HG03432 (cell line): ENCODE measurements around the gene STAC.

Experiments
- ATAC-seq: cut with Tn5 transposase; IDR thresholded peaks from one replicate; pipeline ENCODE4 v1.9.1; 2021; ENCODE audit warnings: mild to moderate bottlenecking, moderate library complexity; ENCODE audit not compliant: unreplicated experiment

The STAC gene

DNA sequence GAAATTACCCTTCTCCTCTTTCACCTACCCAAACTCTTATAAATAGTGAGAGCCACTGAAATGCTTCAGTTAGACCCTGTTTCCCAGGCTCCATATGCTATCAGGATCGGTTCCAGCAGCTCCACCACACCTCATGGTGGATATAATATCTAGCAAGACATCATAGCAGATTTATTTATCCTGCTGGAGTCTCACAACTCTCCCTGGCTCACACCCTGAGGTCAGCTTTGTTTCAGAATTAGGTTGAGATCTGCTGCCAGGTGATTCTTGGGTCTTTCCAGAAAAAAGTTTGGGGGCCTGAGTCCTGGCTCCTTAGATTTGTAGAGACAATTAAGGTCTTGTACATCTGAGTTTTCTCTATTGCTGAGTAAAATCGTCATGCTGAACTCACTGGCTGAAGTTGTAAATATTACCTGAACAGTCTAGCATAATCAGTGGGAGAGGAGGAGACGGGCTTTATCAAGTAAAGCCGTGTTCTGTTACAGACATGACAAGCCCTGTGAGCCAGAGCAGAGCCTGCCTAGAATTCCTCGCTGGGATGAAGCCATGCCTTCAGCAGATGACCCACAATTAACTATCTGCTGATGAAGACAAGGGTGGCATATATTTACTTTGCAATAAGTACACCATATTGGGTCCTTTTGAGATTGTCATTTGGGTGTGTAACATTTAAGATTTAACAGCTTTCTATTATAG is 131.6 kb downstream of the STAC start:
- ATAC-seq: no peak

DNA sequence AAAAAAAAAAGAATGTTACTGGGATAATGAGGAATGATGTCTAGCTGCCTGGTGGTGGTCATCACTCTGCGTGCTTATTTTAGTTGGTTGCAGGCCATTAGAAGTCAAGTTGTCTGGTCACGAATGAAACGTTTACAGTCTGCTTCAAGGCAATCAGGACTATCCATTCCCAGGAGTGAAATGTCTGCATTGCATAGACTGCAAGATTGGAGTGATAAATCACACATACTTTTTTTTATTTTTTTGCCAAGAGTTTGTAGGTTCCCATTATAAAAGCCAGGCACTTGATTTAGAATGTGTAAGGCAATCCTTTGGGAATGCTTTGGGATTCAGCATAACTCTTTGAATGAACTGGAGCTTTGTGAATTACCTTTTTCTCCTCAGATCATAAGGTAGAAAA is 132.3 kb downstream of the STAC start:
- no peak for ATAC-seq

DNA sequence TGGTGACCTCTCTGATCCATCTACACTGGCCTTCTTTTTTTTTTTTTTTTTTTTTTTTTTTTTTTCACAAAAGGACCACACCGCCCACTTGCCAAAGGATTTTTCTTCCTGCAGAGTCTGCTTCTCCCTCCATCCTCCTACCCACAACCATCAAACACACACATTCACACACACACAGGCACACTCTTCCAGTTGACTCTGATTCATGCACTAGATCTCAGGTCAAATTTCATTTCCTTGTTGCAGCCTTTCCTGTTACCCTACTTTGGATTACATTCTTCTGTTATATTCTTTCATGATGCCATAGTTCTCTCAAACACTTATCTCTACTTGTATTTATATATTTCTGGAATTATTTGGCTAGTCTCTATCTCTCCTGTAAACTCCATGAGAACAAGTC is 133.9 kb downstream of the STAC start:
- ATAC-seq: no peak

DNA sequence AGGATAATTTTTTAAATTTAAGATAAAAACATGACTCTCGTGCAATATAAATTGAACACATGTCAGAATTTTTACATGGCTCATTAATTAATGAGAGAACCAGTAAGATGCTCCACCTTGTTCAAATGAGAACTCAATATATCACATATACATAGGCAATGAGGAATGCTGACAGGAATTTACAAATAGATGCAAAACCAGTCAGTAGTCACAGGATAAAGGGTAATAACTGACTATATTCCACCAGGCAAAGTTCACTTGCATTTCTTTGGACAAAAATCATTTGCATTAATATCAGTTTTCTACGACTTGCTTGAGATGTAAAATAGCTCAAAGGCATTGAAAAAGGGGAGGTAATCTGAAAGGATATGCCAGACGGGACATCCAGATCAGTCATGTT is 139.4 kb downstream of the STAC start:
- ATAC-seq: no peak

DNA sequence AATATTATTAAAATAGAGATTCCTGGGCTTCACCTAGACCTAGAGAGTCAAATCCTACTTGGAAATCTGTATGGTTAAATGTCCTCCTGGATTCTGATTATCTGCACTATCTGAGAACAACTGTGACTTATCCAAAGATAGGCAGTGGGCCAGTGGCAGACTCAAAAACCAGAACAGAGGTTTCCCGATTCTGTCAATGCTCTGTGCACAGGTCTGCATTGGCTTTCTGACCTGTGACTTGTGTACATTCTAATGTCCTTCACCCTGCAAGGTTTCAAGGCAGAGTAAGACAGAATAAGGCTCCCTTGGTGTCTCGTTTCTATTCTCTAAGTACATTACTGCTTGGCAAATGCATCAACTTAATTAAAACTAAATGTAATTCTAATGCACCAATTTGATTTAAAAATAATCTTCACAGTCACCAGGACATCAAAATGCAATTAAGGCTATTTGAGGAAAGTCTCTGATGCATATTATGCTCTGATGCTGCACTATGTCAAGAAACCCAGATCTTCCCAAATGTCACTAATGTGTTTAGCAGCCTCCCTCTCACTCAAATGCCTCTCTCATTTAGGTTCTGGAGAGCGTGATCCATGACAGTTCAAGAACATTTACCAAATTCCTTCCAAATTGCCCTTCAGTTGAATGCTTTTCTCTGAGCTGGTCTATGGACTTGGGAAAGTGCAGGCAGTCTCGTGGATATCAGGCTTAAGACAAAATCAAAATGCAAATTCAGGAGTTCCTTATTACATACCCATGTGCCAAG is 140.1 kb downstream of the STAC start:
- ATAC-seq: no peak

DNA sequence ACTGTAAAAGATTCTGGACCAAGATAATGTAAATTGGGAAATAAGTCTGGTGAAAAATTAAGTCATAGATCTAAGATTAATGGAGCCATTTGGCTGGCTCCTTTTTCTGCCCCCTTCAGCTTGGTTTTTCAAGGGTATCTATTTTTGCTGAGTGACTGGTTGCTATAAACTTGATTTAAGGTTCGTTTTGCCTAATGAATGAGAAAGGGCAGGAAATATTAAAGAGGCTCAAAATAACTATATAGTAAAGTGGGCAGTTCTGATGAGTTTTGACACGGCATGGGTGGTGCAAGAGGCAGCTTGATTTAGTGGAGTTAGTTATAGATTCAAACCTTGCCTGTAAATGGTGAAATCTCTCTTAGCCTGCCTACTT is 140.7 kb downstream of the STAC start:
- ATAC-seq: no peak

DNA sequence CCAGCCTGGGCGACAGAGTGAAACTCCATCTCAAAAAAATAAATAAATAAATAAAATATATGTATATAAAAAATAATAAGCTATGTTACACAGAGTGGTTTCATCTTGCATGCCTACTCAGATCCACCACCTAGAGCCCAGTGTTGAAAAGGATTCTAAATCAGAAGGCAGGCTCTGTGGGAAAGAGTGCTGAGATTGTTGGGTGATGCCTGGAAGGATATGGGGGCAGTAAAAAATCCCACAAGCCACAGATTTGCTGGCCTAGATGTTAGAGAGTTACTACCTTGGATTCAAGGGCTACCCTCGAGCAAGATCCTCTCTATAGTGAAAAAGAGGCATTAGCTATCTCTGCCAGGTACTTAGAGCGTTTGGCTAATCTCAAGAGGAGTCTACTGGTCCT is 144.3 kb downstream of the STAC start:
- ATAC-seq: no peak

DNA sequence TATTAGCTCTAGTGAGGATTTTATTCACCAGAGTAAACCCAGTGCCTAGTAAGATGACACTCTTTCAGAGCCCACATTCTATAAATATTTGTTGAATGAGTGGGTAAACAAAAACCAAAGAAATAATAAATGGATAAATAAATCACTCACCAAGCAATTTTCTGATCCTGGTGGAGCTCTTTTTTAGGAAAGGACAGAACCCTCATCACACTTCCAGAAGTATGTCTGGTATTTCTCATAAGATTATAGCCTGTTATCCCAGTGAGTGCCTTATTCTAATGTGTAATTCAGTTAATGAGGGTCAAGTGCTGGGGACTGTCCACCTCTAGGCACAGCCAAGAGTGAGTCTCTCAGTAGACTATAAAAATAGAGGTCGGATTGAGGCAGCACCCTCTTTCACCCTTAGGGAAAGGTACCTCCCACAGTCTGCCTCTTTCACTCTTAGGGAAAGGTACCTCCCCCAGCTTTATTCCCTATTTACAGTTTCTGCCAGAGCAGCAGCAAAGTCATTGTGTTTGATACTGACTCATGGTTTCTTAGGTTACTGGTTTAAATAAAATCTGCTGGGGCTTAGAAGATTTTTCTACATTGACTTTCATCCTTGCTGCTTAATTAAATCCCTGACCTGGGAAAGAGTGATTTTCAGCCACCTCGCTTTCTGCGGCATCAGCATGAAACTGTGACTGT is 145.0 kb downstream of the STAC start:
- no peak for ATAC-seq

DNA sequence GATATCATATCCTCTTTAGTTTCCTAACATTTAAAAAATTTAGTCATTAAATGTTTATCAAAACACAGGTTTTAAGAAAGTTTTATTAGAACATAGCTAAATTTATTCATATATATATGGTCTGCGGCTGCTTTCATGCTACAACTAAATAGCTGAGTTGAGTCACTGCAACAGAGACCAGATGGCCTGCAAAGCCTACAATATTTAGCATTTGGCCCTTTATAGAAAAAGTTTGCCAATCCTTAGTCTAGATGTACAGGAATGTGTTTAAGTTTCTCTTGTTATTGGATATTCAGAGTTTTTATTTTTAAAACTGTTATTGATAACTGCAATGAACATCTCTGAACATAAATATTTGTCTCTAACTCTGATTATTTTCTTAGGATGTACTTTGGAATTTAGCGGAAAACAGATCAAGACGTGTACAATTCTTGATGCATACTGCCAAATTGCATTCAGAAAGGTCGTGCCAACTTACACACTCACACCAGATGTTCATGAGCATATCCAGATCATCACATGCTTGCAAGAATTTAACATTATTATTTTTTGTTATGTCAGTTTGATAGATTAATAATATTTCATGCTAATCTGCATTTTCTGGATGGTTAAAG is 157.9 kb downstream of the STAC start:
- no peak for ATAC-seq

DNA sequence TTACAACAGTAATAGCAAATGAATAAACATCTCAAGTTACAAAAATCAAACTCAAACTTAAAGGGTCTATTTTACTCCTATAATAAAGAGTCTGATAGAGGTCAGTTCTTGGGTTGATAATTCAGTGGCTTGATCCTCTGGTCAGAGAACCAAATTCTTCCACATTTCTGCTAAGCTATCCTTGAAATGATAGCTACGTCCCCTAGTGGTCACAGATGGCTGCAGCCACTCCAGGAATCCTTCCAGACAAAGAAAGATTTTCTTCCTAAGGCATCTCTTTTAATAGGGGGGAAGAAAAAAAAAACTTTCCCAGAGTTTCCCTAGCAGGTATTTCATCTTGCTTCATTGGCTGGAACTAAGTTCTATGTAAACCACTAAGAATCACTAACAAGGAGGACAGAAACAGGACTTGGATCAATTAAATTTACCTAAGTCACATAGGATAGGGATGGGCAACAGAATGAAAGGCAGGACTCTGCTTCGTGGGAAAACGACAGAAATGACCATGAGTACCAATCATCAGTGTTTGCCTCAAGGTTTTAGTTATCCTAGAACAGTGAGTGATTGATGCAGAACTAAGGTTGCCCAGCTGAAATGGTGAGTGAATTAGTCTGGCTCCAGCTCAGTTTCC is 160.7 kb downstream of the STAC start:
- ATAC-seq: peak; percentile 45

DNA sequence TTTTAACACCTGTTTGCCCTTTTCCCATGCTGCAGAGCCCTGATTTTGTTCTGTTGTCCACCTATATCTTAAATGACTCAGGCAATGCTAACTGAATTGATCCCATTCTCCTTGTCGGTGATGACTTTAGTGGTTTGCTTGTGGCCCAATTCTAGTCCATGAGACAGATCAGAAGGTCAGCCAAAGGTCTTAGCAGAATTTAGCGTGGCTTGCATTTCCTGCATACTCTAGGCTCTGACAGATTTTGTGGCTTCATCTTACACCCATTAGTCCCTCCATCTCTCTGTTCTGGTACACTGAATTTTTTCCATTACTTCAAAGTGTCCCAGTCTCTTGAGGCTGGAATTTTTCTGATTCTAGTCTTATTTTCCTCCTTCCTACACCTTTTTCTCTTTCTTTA is 161.9 kb downstream of the STAC start:
- no peak for ATAC-seq

DNA sequence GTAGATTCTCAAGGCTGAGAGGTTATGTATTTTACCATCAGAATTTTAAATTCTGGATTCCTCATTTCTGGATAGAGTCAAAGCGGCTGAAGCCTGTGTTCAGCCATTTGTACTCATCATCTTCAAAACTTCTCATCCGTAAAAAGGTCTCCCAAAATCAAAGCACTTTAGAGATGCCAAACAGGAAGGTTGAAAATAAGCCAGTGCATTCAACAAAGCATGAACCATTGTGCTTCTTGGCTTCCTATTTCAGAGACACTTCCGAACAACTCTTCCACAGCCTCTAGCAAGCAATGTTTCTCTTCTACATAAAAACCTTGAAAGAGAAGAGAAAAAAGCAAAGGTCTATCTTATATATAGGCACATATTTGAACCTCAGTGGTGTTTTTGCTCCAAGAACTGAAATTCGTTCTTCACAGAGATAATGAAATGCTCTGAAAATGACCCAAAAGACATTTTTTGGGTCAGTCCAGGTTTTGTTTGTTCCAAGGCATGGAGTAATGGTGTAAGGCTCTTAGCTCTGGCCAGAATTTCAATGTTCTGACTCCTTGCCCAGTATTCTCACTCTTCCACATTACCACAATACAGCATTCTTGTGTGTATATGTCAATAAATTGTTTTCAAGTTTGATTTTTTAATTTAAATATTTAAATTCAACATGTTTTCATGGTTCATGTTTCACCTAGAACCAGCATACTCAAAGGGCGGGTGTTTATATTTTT is 163.1 kb downstream of the STAC start:
- ATAC-seq: no peak

DNA sequence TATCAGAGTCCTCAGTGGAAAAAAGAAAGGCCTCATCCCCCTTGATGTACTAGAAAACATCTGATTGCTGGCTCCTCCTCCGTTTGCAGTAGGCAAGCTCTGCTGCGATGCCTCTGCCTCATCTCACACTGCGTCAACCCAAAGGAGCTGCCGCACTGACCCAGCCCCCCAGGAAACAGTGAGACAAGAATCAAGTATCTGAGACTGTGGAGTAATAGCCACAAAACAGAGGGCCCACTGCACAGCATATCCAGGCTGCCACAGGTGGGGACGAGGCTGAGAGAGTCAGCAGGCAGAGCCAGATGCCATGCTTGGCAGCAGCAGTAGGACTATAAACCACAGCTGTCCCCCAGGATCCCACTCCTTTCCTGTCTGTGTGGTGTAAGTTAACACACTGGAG is 165.9 kb downstream of the STAC start:
- ATAC-seq: no peak

DNA sequence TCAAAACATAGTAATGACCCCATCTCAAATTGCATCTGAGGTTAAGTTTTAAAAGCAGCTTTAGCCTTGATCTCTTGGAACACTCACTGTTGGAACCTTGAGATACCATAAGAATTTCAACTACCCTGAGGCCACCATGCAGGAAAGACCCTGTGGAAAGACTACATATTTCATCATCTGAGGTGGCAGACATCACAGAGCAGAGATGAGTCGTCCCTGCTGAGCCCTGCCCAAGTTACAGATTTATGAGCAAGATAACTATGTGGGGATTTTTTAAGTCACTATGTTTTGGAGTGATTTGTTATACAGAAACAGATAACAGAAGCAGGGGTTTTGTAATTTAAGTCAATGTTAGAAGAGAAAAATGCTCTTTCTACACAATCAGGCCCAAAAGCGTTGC is 168.4 kb downstream of the STAC start:
- ATAC-seq: no peak

DNA sequence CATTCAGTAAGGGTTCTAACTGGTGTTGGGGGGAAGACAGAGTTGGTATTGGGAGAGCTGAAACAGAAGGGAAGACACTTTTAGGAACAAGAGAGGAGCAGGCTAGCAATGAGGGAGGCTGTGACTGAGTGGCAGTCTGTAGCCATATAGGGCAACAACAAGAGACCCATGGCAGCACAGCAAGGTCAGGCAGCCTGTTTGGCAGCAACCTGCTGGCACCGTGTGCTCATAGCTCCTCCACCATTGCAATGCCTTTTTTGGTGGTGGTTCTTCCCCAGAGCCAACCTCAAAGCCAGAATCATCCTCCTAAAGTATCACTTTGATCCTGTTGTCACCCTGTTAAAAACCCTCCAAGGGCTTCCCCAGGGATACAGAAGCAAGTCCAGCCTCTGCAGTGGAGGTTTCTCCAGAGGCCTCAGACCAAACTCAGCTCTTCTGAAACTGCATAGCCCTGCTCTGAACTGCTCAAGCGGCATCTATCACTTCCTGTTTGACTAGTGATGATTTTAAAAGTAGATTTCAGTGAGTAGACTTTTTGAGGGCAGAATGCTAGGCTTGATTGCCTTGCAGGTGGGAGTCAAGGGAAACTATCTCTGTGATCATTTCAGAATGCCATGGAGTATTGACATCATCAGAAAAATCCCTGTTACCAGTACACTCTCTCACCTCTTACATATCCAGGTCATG is 176.9 kb downstream of the STAC start:
- peak; percentile 83 for ATAC-seq

DNA sequence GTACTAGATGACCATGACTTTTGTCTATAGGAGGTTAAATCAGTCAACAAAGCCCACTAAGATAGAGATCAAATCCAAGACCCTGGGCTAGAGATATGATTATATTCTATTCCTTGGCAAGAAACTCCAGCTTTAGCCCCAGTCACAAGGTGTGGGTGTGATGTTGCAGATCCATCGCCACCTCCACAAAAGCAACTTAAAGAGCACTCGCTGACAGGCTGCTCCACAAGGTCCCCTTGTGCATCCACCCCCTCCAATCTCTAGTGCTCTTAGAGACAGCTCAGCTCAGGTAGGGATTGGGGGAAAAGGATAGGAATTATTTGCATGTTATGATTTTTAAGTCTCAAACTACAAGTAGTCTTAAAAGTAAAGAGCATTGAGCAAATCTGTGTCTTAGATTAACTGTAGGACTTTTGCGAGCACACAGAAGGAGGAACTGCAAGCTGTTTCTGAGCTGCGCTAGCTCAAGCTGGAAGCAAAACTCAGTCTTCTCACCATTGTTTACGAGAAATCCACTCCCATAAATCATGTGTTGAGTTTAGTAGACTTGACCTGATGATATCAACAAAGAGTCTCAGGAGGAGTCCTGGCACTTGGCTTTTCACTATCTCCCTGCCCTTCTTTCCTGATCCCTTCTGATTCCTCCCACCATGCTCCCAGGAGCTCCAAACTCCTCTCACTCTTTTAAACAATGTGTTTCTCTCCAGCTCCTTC is 177.6 kb downstream of the STAC start:
- peak; percentile 13 for ATAC-seq

DNA sequence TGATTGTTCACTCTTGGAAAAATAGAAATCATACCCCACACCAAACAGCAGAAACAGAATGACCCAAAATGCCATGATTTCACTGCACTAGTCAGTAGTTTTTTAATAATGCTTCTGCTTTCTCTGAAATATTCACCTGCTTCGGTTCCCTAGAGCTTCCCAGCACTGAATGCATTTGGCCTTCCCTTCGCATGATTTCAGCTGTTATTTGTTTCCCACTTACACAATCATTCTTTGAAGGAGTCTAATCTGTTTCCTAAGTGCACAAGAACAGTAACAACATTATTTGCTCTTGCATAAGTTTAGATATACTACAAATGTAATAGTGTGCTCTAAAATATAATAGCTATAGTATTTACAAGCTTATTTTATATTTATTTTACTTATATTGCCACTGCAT is 178.7 kb downstream of the STAC start:
- no peak for ATAC-seq

DNA sequence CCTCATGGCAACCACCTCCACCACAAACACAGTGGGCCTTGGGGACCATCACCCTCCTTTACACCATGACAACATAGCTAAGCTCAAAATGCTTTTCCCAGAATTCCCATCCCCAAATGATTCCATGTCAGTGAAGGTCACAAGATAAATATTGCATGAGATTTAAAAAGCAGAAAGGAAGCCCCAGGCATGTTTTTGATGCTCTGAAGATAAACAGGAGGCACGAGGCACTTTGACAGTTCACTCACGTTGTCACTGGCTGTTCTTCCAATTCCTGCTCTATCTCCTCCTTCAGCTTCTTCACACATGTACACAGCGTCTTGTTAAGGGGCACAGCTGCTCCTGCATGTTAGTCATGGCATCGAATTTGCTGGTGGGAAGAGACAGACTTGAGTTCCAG is 180.4 kb downstream of the STAC start:
- no peak for ATAC-seq

DNA sequence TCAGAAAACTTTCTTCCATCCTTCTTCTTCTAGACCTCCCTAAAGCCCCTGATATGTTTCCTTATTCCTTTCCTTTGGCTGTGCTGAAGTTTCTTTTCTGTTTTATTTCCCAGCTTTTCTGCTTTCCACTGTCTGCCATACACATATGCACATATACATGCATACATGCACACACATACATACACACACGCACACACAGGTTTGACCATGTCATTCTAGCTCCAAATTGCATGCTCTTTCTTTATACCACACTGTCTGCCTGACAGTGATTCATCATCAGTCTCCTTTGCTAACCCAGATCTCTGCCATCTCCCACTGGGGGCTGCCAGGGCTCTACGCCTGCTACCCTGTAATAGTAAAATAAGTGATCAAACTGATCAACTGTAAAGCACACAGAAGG is 181.3 kb downstream of the STAC start:
- ATAC-seq: no peak
